HepG2 (cell line): ENCODE measurements around the gene SP3. TPM values are rescaled to one million over a fixed set of nuclear protein-coding genes. Genes with fewer than 3 reads are reported as not detected.

Source experiments
- ADNP ChIP-seq: sonication (generic); formaldehyde crosslinking; IDR thresholded peaks from 2 replicates; pipeline ENCODE4 v1.4.0; 2020; ENCODE audit warnings: missing genetic modification reagents
- AGO2 ChIP-seq: fragments of 200-400 bp; formaldehyde crosslinking; optimal IDR thresholded peaks from 2 replicates; pipeline ENCODE3; 2017; ENCODE audit warnings: mild to moderate bottlenecking, low read depth, low read length, moderate library complexity
- DDIT3 ChIP-seq: sonication (generic); formaldehyde crosslinking; IDR thresholded peaks from 2 replicates; pipeline ENCODE4 v1.4.0; 2020; ENCODE audit warnings: mild to moderate bottlenecking, missing genetic modification reagents
- ELK4 ChIP-seq: sonication (generic); formaldehyde crosslinking; IDR thresholded peaks from 2 replicates; pipeline ENCODE4 v1.9.0; 2021; ENCODE audit warnings: missing genetic modification reagents, borderline replicate concordance
- KLF9 ChIP-seq: IDR thresholded peaks from 2 replicates; pipeline ENCODE4 v1.6.1; 2016; ENCODE audit warnings: low read depth
- MEIS1 ChIP-seq: sonication (generic); formaldehyde crosslinking; IDR thresholded peaks from 2 replicates; pipeline ENCODE4 v1.9.0; 2021; ENCODE audit warnings: mild to moderate bottlenecking, missing genetic modification reagents, moderate library complexity, borderline replicate concordance
- MTF2 ChIP-seq: sonication (generic); formaldehyde crosslinking; IDR thresholded peaks from 2 replicates; pipeline ENCODE4 v1.5.0; 2020; ENCODE audit warnings: missing genetic modification reagents, borderline replicate concordance
- NKX3-1 ChIP-seq: sonication (generic); formaldehyde crosslinking; IDR thresholded peaks from 2 replicates; pipeline ENCODE4 v1.5.0; 2020; ENCODE audit warnings: missing genetic modification reagents
- SRF ChIP-seq: IDR thresholded peaks from 2 replicates; pipeline ENCODE4 v1.6.1; 2011; ENCODE audit warnings: mild to moderate bottlenecking, low read depth, low read length, moderate library complexity
- ZBTB3 ChIP-seq: sonication (generic); formaldehyde crosslinking; IDR thresholded peaks from 2 replicates; pipeline ENCODE4 v1.4.0; 2020; ENCODE audit warnings: low read depth, mild to moderate bottlenecking, moderate library complexity, missing genetic modification reagents, borderline replicate concordance
- ZNF230 ChIP-seq: sonication (generic); formaldehyde crosslinking; IDR thresholded peaks from 2 replicates; pipeline ENCODE4 v1.4.0; 2020; ENCODE audit warnings: mild to moderate bottlenecking, missing genetic modification reagents
- ZNF251 ChIP-seq: sonication (generic); formaldehyde crosslinking; IDR thresholded peaks from 2 replicates; pipeline ENCODE4 v1.9.0; 2021; ENCODE audit warnings: mild to moderate bottlenecking, missing genetic modification reagents
- ZNF367 ChIP-seq: sonication (generic); formaldehyde crosslinking; IDR thresholded peaks from 2 replicates; pipeline ENCODE4 v1.4.0; 2020; ENCODE audit warnings: missing genetic modification reagents, borderline replicate concordance
- ZNF562 ChIP-seq: sonication (generic); formaldehyde crosslinking; IDR thresholded peaks from 2 replicates; pipeline ENCODE4 v1.8.0; 2022; ENCODE audit warnings: missing genetic modification reagents, borderline replicate concordance
- ZNF672 ChIP-seq: sonication (generic); formaldehyde crosslinking; IDR thresholded peaks from 2 replicates; pipeline ENCODE4 v1.8.1; 2022; ENCODE audit warnings: missing genetic modification reagents
- ZNF703 ChIP-seq: sonication (generic); formaldehyde crosslinking; IDR thresholded peaks from 2 replicates; pipeline ENCODE4 v1.5.1; 2020; ENCODE audit warnings: missing genetic modification reagents, mild to moderate bottlenecking, moderate library complexity, borderline replicate concordance
- ZSCAN30 ChIP-seq: sonication (generic); formaldehyde crosslinking; IDR thresholded peaks from 2 replicates; pipeline ENCODE4 v1.5.0; 2020; ENCODE audit warnings: mild to moderate bottlenecking, missing genetic modification reagents
- polyA plus RNA-seq, 8 experiments: library from polyadenylated mRNA; depleted of rRNA in 3 of 8; stranded (reverse) in 7 of 8; unstranded in 1 of 8; fragments of >200 nt; fragmentation: Illumina TruSeq in 4 of 8; extraction: Trizol in 4 of 8; gene quantifications; 2 replicates each; pipeline versions ENCODE4 v1.2.1 to v1.2.3, GENCODE V29; 2011 to 2016; ENCODE audit warnings: low read depth in 4 of 8, missing spikeins in 1 of 8, mixed read lengths in 1 of 8; ENCODE audit not compliant: insufficient read depth in 1 of 8
- total RNA-seq, 5 experiments: library from RNA; depleted of rRNA; stranded (reverse); fragments of >200 nt; fragmentation: Illumina TruSeq; extraction: Trizol; gene quantifications; 2 replicates each; pipeline ENCODE4 v1.2.3, GENCODE V29; 2016; ENCODE audit warnings: low read depth in 1 of 5
- TF ChIP-seq, protein P1 (sequence below): sonication (generic); formaldehyde crosslinking; IDR thresholded peaks from 2 replicates; pipeline ENCODE4 v1.5.1; 2020; ENCODE audit warnings: mild to moderate bottlenecking, moderate library complexity, missing genetic modification reagents
- TF ChIP-seq, protein P2 (sequence below): sonication (generic); formaldehyde crosslinking; IDR thresholded peaks from 2 replicates; pipeline ENCODE4 v1.5.1; 2020; ENCODE audit warnings: mild to moderate bottlenecking, missing genetic modification reagents, borderline replicate concordance
- TF ChIP-seq, protein P3 (sequence below): IDR thresholded peaks from 2 replicates; pipeline ENCODE4 v1.6.1; 2016; ENCODE audit warnings: low read depth, missing genetic modification reagents, missing compliant biosample characterization

SP3 gene
- total and polyA plus RNA-seq, 2 of the 13 experiments (the other 11 are each of a cell fraction or from before 2014, with no cell fraction given) = 57.3 to 132 TPM

GRCh38 chr2:173963817-173964564, 1.2 kb downstream of the SP3 start (continued):
- TF ChIP-seq, protein P1, sequence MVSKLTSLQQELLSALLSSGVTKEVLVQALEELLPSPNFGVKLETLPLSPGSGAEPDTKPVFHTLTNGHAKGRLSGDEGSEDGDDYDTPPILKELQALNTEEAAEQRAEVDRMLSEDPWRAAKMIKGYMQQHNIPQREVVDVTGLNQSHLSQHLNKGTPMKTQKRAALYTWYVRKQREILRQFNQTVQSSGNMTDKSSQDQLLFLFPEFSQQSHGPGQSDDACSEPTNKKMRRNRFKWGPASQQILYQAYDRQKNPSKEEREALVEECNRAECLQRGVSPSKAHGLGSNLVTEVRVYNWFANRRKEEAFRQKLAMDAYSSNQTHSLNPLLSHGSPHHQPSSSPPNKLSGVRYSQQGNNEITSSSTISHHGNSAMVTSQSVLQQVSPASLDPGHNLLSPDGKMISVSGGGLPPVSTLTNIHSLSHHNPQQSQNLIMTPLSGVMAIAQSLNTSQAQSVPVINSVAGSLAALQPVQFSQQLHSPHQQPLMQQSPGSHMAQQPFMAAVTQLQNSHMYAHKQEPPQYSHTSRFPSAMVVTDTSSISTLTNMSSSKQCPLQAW = no peak
- TF ChIP-seq DDIT3 = no peak
- TF ChIP-seq, protein P2, sequence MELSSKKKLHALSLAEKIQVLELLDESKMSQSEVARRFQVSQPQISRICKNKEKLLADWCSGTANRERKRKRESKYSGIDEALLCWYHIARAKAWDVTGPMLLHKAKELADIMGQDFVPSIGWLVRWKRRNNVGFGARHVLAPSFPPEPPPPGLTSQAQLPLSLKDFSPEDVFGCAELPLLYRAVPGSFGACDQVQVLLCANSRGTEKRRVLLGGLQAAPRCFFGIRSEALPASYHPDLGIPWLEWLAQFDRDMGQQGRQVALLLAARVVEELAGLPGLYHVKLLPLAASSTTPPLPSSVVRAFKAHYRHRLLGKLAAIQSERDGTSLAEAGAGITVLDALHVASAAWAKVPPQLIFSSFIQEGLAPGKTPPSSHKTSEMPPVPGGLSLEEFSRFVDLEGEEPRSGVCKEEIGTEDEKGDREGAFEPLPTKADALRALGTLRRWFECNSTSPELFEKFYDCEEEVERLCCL (CRISPR knock-in tag) = no peak
- TF ChIP-seq ZNF230 (CRISPR knock-in tag) = no peak
- TF ChIP-seq NKX3-1 (CRISPR knock-in tag) = no peak
- TF ChIP-seq ZNF562 (CRISPR knock-in tag) = peak; percentile 29; the same call in 1 of the 2 replicates
- TF ChIP-seq MEIS1 (CRISPR knock-in tag) = no peak
- 0 out of 2 replicates have a peak, but pooled peaks have one; percentile 7 for TF ChIP-seq ADNP
- TF ChIP-seq MTF2 (CRISPR knock-in tag) = no peak
- TF ChIP-seq ZSCAN30 (CRISPR knock-in tag) = no peak
- TF ChIP-seq ZNF672 (CRISPR knock-in tag) = peak; percentile 20; the same call in 1 of the 2 replicates
- TF ChIP-seq, protein P3, sequence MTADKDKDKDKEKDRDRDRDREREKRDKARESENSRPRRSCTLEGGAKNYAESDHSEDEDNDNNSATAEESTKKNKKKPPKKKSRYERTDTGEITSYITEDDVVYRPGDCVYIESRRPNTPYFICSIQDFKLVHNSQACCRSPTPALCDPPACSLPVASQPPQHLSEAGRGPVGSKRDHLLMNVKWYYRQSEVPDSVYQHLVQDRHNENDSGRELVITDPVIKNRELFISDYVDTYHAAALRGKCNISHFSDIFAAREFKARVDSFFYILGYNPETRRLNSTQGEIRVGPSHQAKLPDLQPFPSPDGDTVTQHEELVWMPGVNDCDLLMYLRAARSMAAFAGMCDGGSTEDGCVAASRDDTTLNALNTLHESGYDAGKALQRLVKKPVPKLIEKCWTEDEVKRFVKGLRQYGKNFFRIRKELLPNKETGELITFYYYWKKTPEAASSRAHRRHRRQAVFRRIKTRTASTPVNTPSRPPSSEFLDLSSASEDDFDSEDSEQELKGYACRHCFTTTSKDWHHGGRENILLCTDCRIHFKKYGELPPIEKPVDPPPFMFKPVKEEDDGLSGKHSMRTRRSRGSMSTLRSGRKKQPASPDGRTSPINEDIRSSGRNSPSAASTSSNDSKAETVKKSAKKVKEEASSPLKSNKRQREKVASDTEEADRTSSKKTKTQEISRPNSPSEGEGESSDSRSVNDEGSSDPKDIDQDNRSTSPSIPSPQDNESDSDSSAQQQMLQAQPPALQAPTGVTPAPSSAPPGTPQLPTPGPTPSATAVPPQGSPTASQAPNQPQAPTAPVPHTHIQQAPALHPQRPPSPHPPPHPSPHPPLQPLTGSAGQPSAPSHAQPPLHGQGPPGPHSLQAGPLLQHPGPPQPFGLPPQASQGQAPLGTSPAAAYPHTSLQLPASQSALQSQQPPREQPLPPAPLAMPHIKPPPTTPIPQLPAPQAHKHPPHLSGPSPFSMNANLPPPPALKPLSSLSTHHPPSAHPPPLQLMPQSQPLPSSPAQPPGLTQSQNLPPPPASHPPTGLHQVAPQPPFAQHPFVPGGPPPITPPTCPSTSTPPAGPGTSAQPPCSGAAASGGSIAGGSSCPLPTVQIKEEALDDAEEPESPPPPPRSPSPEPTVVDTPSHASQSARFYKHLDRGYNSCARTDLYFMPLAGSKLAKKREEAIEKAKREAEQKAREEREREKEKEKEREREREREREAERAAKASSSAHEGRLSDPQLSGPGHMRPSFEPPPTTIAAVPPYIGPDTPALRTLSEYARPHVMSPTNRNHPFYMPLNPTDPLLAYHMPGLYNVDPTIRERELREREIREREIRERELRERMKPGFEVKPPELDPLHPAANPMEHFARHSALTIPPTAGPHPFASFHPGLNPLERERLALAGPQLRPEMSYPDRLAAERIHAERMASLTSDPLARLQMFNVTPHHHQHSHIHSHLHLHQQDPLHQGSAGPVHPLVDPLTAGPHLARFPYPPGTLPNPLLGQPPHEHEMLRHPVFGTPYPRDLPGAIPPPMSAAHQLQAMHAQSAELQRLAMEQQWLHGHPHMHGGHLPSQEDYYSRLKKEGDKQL (CRISPR knock-in tag) = no peak; the same call in 1 of the 2 replicates
- no peak for TF ChIP-seq SRF
- TF ChIP-seq AGO2 = peak; percentile 91
- no peak for TF ChIP-seq ELK4 (CRISPR knock-in tag)
- TF ChIP-seq ZNF367 = peak; percentile 79; the same call in 1 of the 2 replicates
- no peak for TF ChIP-seq ZNF703
- no peak for TF ChIP-seq ZNF251 (CRISPR knock-in tag)
- TF ChIP-seq ZBTB3 = no peak
- TF ChIP-seq KLF9 (CRISPR knock-in tag) = no peak
